Fibroblast of mammary gland (primary cell): ENCODE data around the gene FLRT3.

Source experiments
- DNase-seq: peaks from one replicate; pipeline ENCODE4 v3.0.0-alpha.2; 2010; ENCODE audit warnings: low read depth
- H3K4me3 ChIP-seq: 2 replicates; pipeline ENCODE4 v1.5.1; 2011; ENCODE audit warnings: low read depth, mild to moderate bottlenecking, low read length, moderate library complexity; ENCODE audit not compliant: control insufficient read depth
- CTCF ChIP-seq: conservative IDR thresholded peaks from 2 replicates; pipeline ENCODE4 v1.5.1; 2011; ENCODE audit warnings: low read depth, low read length, inconsistent platforms; ENCODE audit not compliant: control insufficient read depth, insufficient read depth

FLRT3 gene

DNA sequence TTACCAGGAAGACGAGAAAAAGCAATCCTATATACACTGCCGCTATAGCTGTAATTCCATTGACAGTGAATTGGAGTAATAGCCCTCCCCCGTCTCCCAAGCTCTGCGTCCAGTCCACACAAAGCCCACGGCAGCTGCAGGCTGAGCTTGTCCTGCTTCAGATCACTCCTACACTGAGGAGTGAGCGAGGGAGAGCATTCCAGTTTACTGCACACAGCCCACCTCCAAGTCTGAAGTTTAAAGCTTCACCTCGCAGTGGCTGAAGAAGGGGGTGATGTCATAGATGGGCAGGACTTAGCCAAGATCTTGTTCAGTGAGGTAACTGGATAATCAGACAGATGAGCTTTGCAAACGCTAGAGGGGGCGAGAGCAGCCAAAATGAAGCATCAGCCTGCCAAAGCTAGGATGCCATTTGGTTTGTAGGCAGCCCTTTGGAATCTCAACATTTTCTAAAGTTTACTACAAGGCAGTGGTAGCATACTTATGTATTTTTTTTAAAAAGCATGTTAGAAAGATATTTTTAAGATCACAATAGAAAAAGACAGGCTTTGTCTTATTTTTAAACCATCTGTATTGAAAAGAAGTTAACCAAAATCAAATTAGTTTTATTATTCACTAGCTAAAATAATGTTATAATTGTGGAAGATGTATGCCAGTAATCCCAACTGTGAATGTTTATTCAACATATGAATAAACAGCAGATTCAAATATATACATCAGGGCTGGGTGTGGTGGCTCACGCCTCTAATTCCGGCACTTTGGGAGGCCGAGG lies at the start of gene FLRT3:
Gene FLRT3 (minus strand): TSS at position 213 of the 772 bp plus-strand sequence. CDS start 10,106 bp downstream, outside the sequence.
- peak; percentile 96 for DNase-seq
- H3K4me3 ChIP-seq = peak within 1 kb of the TSS; percentile 64
- peak; percentile 89 for TF ChIP-seq CTCF

DNA sequence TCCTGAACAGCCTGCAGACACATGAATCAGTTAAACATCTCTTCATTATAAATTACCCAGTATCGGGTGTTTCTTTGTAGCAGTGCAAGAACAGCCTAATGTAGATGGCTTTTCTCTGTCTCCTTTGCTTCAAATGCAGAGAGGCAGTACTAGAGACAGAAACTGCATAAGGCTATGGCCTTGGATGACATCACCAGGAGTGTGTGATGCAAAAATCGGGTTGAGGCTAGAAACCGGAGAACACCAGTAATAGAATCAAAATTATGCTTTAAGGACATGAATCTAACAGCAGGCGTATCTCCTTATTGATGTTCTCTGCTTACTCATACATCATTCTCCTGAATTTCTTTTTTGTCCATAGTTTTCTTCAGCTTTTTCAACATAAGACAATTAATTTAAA lies 49.3 kb upstream of the FLRT3 start:
- no peak overlapping the region for H3K4me3 ChIP-seq
- TF ChIP-seq CTCF = no peak
- DNase-seq = no peak

- no peak for DNase-seq
- TF ChIP-seq CTCF = no peak
- no peak overlapping the region for H3K4me3 ChIP-seq
Measured at GRCh38 chr20:14385176-14385740, 47.8 kb upstream of the FLRT3 start.

DNA sequence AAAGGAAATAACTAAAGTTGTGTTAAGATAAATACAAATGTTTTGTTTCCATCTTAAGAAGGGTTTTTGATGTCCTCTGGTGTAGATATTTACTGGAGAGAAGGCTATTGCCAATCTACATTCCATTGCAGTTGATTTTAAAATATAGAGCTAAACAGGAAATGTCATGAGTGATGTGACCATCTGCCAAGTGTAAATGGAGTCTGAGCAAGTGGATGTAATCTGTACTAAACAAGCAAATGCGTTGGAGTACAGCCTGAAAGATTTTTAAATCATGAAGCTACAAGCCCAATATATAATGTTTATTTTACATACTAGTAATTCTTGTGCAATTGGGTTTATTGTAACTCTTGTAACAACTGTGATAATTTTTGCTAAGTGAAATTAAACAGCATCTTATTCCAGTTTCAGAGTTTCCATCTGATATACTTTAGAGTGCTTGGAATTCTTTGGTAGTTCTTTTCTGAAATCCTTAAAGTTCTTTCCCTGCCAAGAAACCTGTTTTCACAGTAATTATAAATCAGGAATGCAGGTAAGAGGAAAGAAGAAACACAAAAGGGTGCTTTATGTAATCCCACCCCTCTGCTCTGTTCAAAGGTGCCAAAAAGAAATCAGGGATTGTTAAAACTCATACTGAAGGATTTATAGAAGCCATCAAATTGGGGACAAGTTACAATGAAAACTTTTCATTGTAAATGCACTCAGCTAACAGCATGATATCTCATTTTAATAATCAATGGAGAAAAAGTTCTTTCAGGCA lies 47.2 kb upstream of the FLRT3 start:
- H3K4me3 ChIP-seq = no peak overlapping the region
- peak; percentile 5 for DNase-seq
- no peak for TF ChIP-seq CTCF

- no peak for TF ChIP-seq CTCF
- H3K4me3 ChIP-seq = no peak overlapping the region
- DNase-seq = no peak
Measured at GRCh38 chr20:14383335-14383734, 45.9 kb upstream of the FLRT3 start.

DNA sequence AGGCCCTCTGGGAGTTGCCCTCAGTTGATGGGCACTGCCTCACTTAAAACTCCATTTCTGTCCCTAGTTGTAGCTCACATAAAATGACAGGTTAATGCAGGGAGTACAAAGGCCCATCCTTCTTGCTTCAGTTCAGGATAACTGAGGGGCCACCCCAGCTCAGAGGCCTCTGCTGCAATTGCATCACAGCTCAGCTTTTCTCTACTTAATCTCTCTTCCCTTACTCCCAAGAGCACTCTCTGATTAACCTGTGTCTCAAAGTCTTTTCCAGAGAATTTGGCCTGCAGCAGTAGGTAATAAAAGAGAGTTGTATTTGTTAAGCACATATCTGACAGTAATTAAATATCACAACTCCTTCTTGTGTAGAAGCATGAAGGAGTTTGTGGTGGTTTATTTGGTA lies 40.9 kb upstream of the FLRT3 start:
- DNase-seq = no peak
- no peak for TF ChIP-seq CTCF

More for the DNA sequence above, 40.9 kb upstream of the FLRT3 start:
- no peak overlapping the region for H3K4me3 ChIP-seq
